HepG2 (cell line): ENCODE data around the gene ZNF888. TPM values are rescaled to one million over a fixed set of nuclear protein-coding genes. Genes with fewer than 3 reads are reported as not detected.

Source experiments
- ATAC-seq: fragments of 200-7000 bp; cut with Tn5 transposase; 3 replicates; pipeline ENCODE4 v1.9.1; 2020; ENCODE audit warnings: mild to moderate bottlenecking, moderate library complexity
- BruUV-seq: library from RNA; stranded (reverse); fragments of 400-500 nt; replicated peaks from 2 replicates; lab custom pipeline; 2021; lab: Mats Ljungman, UMichigan
- CTCF ChIA-PET: fragments of 300-600 bp; formaldehyde crosslinking; extraction: SDS; loops from one replicate; lab custom pipeline; 2021; ENCODE audit warnings: low total read pairs, inconsistent platforms, low intra/inter-chr PET ratio; lab: Yijun Ruan, JAX
- POLR2A ChIA-PET: fragments of 350-600 bp; sonication (Branson Sonifier 250); formaldehyde crosslinking; loops from one replicate; lab custom pipeline; 2020; ENCODE audit warnings: antibody characterized with exemption, inconsistent platforms; lab: Yijun Ruan, JAX
- DNase-seq: peaks from one replicate; pipeline ENCODE4 v3.0.0-alpha.2; 2015; ENCODE audit warnings: low spot score
- FAIRE-seq: peaks from 3 replicates; lab custom pipeline; 2011; peaks lifted over from hg19 to GRCh38; lab: Jason Lieb, UNC
- H2AFZ ChIP-seq: one replicate; pipeline ENCODE4 v1.6.1; 2011; ENCODE audit warnings: low read length, inconsistent platforms
- H3K27ac ChIP-seq: fragments of 300-600 bp; 3 replicates; pipeline ENCODE4 v1.8.0; 2011; ENCODE audit warnings: mixed run types, mild to moderate bottlenecking, mixed read lengths, low read length, inconsistent platforms; ENCODE audit not compliant: insufficient read depth; ENCODE audit errors: extremely low read length
- H3K27me3 ChIP-seq, 2 experiments: fragments of 200-600 bp in 1 of 2; 2 replicates in 1 of 2; 3 replicates in 1 of 2; pipeline versions ENCODE4 v1.6.0 to v1.8.0; 2011; ENCODE audit warnings: low read length in 2 of 2, mild to moderate bottlenecking in 2 of 2, moderate library complexity in 2 of 2, inconsistent platforms in 1 of 2; ENCODE audit not compliant: insufficient read depth in 2 of 2, control insufficient read depth in 1 of 2
- H3K36me3 ChIP-seq, 2 experiments: fragments of 200-600 bp in 1 of 2; replicated peaks in 1 of 2; 2 replicates in 1 of 2; 3 replicates in 1 of 2; pipeline versions ENCODE4 v1.5.1 to v1.8.0; 2011; ENCODE audit warnings: low read length in 2 of 2, inconsistent platforms in 1 of 2; ENCODE audit not compliant: insufficient read depth in 2 of 2, control insufficient read depth in 1 of 2
- H3K4me1 ChIP-seq: 2 replicates; pipeline ENCODE4 v1.5.1; 2012; ENCODE audit warnings: low read length, inconsistent platforms; ENCODE audit not compliant: insufficient read depth
- H3K4me2 ChIP-seq: 2 replicates; pipeline ENCODE4 v1.6.0; 2011; ENCODE audit warnings: low read depth, low read length, inconsistent platforms
- H3K4me3 ChIP-seq, 3 experiments: fragments of 200-600 bp in 1 of 3; sonication (generic), shearing (Covaris generic) in 1 of 3; replicated peaks in 1 of 3; 2 replicates each; pipeline ENCODE4 v1.5.1; 2011 to 2016; ENCODE audit warnings: low read length in 3 of 3, inconsistent platforms in 2 of 3, low read depth in 2 of 3, mild to moderate bottlenecking in 2 of 3, control low read depth in 1 of 3, mixed read lengths in 1 of 3; ENCODE audit not compliant: insufficient read depth in 1 of 3
- H3K79me2 ChIP-seq: one replicate; pipeline ENCODE4 v1.6.1; 2011; ENCODE audit warnings: low read length, inconsistent platforms; ENCODE audit not compliant: insufficient read depth
- H3K9ac ChIP-seq: 2 replicates; pipeline ENCODE4 v1.6.0; 2011; ENCODE audit warnings: mild to moderate bottlenecking, low read depth, low read length, inconsistent platforms; ENCODE audit not compliant: insufficient read depth
- H3K9me3 ChIP-seq: 2 replicates; pipeline ENCODE4 v1.5.1; 2012; ENCODE audit warnings: mild to moderate bottlenecking, low read length
- H4K20me1 ChIP-seq: 2 replicates; pipeline ENCODE4 v1.6.0; 2011; ENCODE audit warnings: inconsistent platforms, mild to moderate bottlenecking, low read length, moderate library complexity; ENCODE audit not compliant: insufficient read depth
- ARID3A ChIP-seq: IDR thresholded peaks from 2 replicates; pipeline ENCODE4 v1.6.1; 2012; ENCODE audit warnings: low read depth, low read length, improper control_type of control experiment
- IRF1 ChIP-seq: sonication (generic); formaldehyde crosslinking; IDR thresholded peaks from 2 replicates; pipeline ENCODE4 v1.4.0; 2020; ENCODE audit warnings: low read depth, mild to moderate bottlenecking, missing genetic modification reagents
- ISX ChIP-seq: sonication (generic); formaldehyde crosslinking; conservative IDR thresholded peaks from 2 replicates; pipeline ENCODE4 v1.5.0; 2020; ENCODE audit warnings: missing genetic modification reagents
- NCOA5 ChIP-seq: sonication (generic); formaldehyde crosslinking; IDR thresholded peaks from 2 replicates; pipeline ENCODE4 v1.4.0; 2020; ENCODE audit warnings: missing genetic modification reagents
- PTBP1 ChIP-seq: fragments of 200-400 bp; formaldehyde crosslinking; IDR thresholded peaks from 2 replicates; pipeline ENCODE4 v1.6.1; 2018; ENCODE audit warnings: low read length, low read depth; ENCODE audit not compliant: poor library complexity, severe bottlenecking
- SOX13 ChIP-seq, 3 experiments: fragments of 450-650 bp in 1 of 3; sonication (generic) in 1 of 3; formaldehyde crosslinking in 1 of 3; IDR thresholded peaks in 2 of 3; conservative IDR thresholded peaks in 1 of 3; 2 replicates each; pipeline versions ENCODE4 v1.5.0 to v1.6.1; 2016 to 2020; ENCODE audit warnings: antibody characterized with exemption in 1 of 3, mild to moderate bottlenecking in 1 of 3, missing compliant biosample characterization in 1 of 3, missing genetic modification reagents in 1 of 3, moderate library complexity in 1 of 3
- TBL1XR1 ChIP-seq: fragments of 150-350 bp; IDR thresholded peaks from 2 replicates; pipeline ENCODE4 v1.6.1; 2014; ENCODE audit warnings: borderline replicate concordance, low read length; ENCODE audit not compliant: partially characterized antibody
- TBX2 ChIP-seq: sonication (generic); formaldehyde crosslinking; IDR thresholded peaks from 2 replicates; pipeline ENCODE4 v1.5.0; 2020; ENCODE audit warnings: missing genetic modification reagents, mild to moderate bottlenecking, borderline replicate concordance
- ZNF17 ChIP-seq: sonication (generic); formaldehyde crosslinking; IDR thresholded peaks from 2 replicates; pipeline ENCODE4 v1.5.0; 2020; ENCODE audit warnings: mild to moderate bottlenecking, missing genetic modification reagents
- ZNF354B ChIP-seq: sonication (generic); formaldehyde crosslinking; IDR thresholded peaks from 2 replicates; pipeline ENCODE4 v1.8.0; 2022; ENCODE audit warnings: mild to moderate bottlenecking, missing genetic modification reagents
- ZNF430 ChIP-seq: sonication (generic); formaldehyde crosslinking; IDR thresholded peaks from 2 replicates; pipeline ENCODE4 v1.9.0; 2021; ENCODE audit warnings: mild to moderate bottlenecking, missing genetic modification reagents
- ZNF614 ChIP-seq: IDR thresholded peaks from 2 replicates; pipeline ENCODE4 v1.6.1; 2018; ENCODE audit warnings: missing biosample characterization, missing genetic modification reagents, inconsistent platforms, borderline replicate concordance
- ZNF790 ChIP-seq: sonication (generic); formaldehyde crosslinking; IDR thresholded peaks from 2 replicates; pipeline ENCODE4 v1.8.0; 2022; ENCODE audit warnings: missing genetic modification reagents, mild to moderate bottlenecking, borderline replicate concordance
- ZSCAN20 ChIP-seq: sonication (generic); formaldehyde crosslinking; IDR thresholded peaks from 2 replicates; pipeline ENCODE4 v1.4.0; 2020; ENCODE audit warnings: missing genetic modification reagents, mild to moderate bottlenecking, borderline replicate concordance
- WGBS: methylation state at CpG from one replicate; pipeline ENCODE4 v1.1.6; 2017; ENCODE audit warnings: low lambda C conversion rate; 5-methylcytosine and 5-hydroxymethylcytosine counted together
- in situ Hi-C: cut with HindIII; loops from 2 replicates; pipeline ENCODE4 v1.10.0; 2017; ENCODE audit warnings: low pct_unique_long_range_greater_than_20kb; ENCODE audit not compliant: extremely low pct_ligation_motif_present
- intact Hi-C: fragments of 100-400 bp; cut with micrococcal nuclease; formaldehyde crosslinking; loops from one replicate; pipeline ENCODE4 v1.10.0; 2022; ENCODE audit not compliant: unreplicated experiment
- polyA plus RNA-seq, 8 experiments: library from polyadenylated mRNA; depleted of rRNA in 3 of 8; stranded (reverse) in 7 of 8; unstranded in 1 of 8; fragments of >200 nt; fragmentation: Illumina TruSeq in 4 of 8; extraction: Trizol in 4 of 8; gene quantifications; 2 replicates each; pipeline versions ENCODE4 v1.2.1 to v1.2.3, GENCODE V29; 2011 to 2016; ENCODE audit warnings: low read depth in 4 of 8, missing spikeins in 1 of 8, mixed read lengths in 1 of 8; ENCODE audit not compliant: insufficient read depth in 1 of 8
- total RNA-seq, 5 experiments: library from RNA; depleted of rRNA; stranded (reverse); fragments of >200 nt; fragmentation: Illumina TruSeq; extraction: Trizol; gene quantifications; 2 replicates each; pipeline ENCODE4 v1.2.3, GENCODE V29; 2016; ENCODE audit warnings: low read depth in 1 of 5
- TF ChIP-seq, protein P1 (sequence below): sonication (generic); formaldehyde crosslinking; IDR thresholded peaks from 2 replicates; pipeline ENCODE4 v1.4.0; 2020; ENCODE audit warnings: mild to moderate bottlenecking, missing genetic modification reagents
- TF ChIP-seq, protein P2 (sequence below): sonication (generic); formaldehyde crosslinking; IDR thresholded peaks from 2 replicates; pipeline ENCODE4 v1.8.0; 2022; ENCODE audit warnings: low read depth, missing genetic modification reagents

Gene ZNF888
- total and polyA plus RNA-seq, 2 of the 13 experiments (the other 11 are each of a cell fraction or from before 2014, with no cell fraction given) = 1.7 to 7.6 TPM

DNA sequence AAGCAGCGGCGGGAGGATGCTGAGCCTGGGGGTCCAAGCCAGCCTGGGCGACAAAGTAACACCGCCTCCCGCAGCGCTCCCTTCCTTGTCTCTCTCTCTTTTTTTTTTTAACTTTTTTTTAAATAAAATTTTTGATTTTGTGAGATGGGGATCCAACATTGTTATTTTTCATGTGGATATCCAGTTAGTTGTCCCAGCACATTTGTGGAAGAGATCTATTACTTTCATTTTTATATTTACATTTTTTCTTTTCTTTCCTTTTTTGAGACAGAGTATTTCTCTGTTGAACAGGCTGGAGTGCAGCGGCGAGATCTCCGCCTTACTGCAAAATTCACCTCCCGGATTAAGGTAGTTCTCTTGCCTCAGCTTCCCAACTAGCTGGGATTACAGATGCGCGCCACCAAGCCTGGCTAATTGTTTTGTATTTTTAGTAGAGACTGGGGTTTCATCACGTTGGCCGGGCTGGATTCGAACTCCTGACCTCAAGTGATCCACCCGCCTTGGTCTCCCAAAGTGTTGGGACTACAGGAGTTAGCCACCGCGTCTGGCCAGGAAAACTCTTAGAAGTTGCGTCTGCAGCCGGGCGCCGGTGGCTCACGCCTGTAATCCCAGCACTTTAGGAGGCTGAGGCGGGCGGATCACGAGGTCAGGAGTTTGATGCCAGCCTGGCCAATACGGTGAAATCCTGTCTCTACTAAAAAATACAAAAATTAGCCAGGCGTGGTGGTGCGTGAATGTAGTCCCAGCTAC, 20.1 kb upstream of the ZNF888 start (continued):
- TF ChIP-seq ZNF614 (CRISPR knock-in tag) (no peak), ZNF430 (CRISPR knock-in tag) (0 out of 2 replicates have a peak, but pooled peaks have one; percentile 2)

- 6% methylated on average over 8 of the region's 43 CpGs for WGBS
- in situ Hi-C loops (no loop called here), intact Hi-C loops (no loop called here)
- BruUV-seq = no TSS peak
- Histone ChIP-seq H3K4me2 (peak overlapping the region; percentile 85), H3K9me3 (no peaks in the 10 kb centered on the region; the same call in 1 of the 2 replicates), H3K4me3 (peak overlapping the region; percentile 75 to 89 (median 79)), H3K79me2 (peaks cover 8% of the 10 kb centered on the region), H3K27me3 (no peaks in the 10 kb centered on the region; a peak in 2 of 5 replicates), H3K4me1 (peaks cover 44% of the 10 kb centered on the region), H2AFZ (peak overlapping the region; percentile 27), H3K9ac (peak overlapping the region; percentile 91), H3K27ac (peak overlapping the region; percentile 81), H4K20me1 (no peaks in the 10 kb centered on the region), H3K36me3 (no peaks in the 10 kb centered on the region)
- ChIA-PET CTCF (no interaction called here), POLR2A (no interaction called here)
- FAIRE-seq (no peak), ATAC-seq (peak; percentile 94), DNase-seq (peak; percentile 82)
- TF ChIP-seq SOX13 (IDR thresholded peaks at IDR 0.05) (no peak), SOX13 (CRISPR knock-in tag; conservative IDR thresholded peaks at IDR 0.05 in 1 of 2, IDR thresholded peaks at IDR 0.05 in 1 of 2) (no peak), ZNF17 (CRISPR knock-in tag) (no peak), IRF1 (CRISPR knock-in tag) (no peak), ZSCAN20 (CRISPR knock-in tag) (0 out of 2 replicates have a peak, but pooled peaks have one; percentile 37), TBL1XR1 (no peak), ISX (no peak), ARID3A (no peak), ZNF790 (CRISPR knock-in tag) (no peak), PTBP1 (no peak), ZNF354B (no peak), NCOA5 (CRISPR knock-in tag) (no peak), TBX2 (CRISPR knock-in tag) (no peak)
- TF ChIP-seq, protein P1, sequence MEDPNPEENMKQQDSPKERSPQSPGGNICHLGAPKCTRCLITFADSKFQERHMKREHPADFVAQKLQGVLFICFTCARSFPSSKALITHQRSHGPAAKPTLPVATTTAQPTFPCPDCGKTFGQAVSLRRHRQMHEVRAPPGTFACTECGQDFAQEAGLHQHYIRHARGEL = no peak
- TF ChIP-seq, protein P2, sequence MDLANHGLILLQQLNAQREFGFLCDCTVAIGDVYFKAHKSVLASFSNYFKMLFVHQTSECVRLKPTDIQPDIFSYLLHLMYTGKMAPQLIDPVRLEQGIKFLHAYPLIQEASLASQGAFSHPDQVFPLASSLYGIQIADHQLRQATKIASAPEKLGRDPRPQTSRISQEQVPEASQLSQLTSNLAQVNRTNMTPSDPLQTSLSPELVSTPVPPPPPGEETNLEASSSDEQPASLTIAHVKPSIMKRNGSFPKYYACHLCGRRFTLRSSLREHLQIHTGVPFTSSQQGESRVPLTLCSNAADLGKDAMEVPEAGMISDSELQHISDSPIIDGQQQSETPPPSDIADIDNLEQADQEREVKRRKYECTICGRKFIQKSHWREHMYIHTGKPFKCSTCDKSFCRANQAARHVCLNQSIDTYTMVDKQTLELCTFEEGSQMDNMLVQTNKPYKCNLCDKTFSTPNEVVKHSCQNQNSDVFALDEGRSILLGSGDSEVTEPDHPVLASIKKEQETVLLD (CRISPR knock-in tag) = no peak
Observed at GRCh38 chr19:52942386-52943133, 19.3 kb upstream of the ZNF888 start.
